ENCODE measurements around the gene BATF.

BATF gene

DNA sequence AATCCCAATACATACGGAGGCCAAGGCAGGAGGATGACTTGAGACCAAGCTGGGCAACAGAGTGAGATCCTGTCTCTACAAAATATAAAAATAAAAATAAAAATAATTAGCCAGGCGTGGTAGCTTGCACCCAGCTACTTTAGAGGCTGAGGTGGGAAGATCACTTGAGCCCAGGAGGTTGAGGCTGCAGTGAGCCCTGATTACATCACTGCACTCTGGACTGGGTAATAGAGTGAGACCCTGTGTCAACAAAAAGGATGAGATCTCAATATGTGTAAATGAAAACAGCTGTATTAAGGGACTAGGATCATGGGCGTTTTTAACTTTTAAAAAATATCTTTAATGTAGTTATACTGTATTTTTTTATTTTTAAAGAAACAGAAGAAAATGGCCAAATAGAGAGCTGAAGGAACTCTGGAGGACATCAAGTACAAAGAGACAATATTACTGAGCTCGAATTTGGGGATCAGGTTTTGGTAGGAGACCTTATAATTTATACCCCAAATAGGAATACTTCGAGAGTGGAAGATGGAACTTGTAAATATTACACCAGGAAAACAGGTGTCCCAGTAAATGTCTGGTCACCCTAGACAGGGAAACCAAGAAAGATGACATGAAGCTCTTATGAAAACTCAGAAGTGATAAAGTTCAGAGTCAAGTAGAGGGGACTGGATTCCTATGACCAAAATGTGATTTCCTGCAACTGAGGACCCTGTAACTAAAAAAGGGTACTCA lies 13.1 kb downstream of the BATF start:
- DNase-seq = no peak

DNA sequence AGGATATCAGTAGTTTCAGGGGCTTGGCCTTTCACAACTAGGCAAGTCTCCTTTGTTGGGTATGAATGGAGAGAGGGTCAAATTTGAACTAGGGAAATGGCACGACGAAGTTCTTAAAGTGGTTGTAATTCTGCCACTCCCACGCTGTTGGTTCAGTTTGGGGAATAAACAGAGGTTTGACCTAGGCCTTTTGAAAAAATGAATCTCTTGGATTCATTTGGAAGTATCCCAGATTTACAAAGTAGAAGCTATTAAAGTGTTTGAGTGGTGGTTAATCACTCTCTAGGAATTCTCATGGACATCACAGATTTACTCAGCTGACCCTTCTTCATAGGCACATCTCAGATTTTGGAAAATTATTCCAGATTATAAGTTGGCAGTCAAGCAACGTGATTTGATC lies 14.8 kb downstream of the BATF start:
- DNase-seq = no peak

DNA sequence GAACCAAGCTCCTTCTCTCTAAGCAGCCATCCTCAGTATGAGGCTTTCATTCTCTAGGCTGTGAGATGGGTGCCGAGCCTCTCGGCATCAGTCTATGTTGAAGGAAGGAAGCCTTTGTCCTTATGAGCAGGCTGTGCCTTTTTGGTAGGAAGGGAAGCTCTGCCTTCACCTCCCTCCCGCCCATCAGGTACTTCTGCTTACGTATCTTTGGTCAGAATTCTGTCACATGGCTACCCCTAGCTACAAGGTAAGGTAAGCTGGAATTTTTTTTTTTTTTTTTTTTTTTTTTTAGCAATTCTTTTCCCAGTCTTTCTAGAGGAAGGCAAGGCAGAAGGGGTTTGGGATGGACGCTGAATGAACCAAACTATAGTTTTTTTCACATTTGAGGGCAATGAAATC lies 16.9 kb downstream of the BATF start:
- no peak for DNase-seq

DNA sequence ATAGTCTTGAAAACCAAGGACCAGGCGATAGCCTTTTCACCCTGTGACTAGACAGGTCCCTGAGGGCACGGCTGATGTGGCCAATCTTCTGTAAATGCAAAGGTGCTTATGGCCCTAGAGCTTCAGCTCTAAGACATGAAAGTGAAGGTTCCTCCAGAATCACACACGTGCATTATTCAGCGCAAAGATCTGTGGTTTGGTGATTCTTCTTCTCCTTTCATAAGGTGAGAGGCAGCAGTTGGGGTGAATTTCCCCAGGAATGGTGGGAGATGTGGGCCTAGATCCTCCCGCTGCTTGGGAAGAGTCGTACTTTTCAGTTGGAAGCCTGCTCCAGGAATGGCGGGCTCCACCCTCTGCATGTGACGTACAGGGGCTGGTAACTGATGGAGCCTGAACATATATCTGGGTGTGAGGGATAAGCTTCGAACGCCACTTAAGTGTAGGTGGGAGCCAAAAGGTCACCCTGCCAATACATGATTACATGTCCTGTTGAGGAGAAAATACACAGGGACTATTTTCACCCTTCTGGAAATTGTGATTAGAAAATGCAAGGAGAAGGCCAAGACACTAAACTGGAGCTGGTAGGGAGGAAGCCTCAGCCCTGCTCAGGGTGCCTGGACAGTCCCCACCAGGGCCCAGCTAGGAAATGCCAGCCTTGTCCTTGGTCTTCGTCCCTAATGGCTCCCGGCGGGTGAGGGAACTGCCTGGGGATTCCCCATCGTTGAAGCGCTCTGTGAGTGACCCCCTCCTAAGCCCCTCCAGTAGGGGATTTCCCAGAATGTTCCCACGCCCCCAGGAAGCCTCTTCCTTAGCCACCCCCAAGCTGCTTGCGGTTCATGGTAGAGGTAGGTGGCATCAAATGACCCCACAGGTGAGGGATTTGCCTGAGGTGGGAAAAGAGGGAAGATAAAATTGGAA lies 17.6 kb downstream of the BATF start:
- no peak for DNase-seq

DNA sequence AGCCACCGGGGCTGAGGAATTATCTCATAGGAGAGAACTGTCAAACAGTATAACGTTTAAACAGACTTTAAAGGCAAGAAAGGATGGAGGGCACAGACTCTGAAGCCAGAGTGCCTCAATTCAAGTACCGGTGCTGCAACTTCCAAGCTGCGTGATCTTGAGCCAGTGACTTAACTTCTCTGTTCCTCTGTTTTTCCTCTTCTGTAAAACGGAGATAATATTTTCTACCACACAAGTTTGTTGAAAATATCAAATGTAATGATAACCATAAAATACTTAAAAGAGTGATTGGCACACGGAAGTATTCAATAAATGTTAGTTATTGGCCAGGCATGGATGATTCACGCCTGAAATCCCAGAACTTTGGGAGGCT lies 18.2 kb downstream of the BATF start:
- no peak for DNase-seq

DNA sequence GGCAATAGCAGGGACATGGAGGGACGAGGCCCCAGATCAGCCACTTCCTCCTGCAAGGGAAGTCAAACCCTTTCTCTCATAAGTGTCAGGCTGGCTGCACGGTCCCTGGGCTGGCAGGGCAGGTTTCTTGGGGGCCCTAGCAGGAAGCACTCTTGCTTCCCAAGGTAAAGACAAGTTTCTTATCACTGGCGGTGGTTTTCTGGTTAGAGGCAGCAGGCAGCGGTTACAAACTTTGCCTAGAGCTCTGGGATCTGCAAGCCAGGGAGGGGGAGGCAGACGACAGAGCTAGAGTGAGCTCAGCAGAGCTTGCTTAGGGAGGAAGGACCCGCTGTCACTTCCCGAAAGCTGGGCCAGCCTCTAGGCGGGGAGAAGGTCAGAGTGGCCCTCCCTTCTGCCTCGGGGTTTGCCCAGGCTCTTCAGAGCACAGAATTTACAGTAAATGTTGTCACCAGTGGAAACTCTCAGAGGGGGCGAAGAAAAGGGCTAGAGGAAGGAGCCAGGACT lies 20.4 kb downstream of the BATF start:
- DNase-seq = no peak

DNA sequence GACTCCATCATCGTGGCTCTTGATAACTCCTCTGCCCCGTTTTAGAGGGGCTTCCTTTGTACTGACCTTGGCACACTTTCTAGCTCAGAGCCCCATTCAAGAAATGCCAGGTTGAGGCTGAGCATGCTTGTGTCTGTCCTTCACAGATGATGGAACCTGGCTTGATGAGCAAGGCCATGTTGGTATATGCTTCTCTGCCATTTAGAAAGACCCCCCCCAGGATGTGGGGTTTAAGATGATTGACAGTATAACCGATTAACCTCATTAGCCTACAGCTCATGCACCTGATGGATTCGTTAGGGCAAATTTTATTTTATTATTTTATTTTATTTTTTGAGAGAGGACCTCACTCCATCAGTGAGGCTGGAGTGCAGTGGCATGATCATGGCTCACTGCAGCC lies 21.0 kb downstream of the BATF start:
- no peak for DNase-seq

DNA sequence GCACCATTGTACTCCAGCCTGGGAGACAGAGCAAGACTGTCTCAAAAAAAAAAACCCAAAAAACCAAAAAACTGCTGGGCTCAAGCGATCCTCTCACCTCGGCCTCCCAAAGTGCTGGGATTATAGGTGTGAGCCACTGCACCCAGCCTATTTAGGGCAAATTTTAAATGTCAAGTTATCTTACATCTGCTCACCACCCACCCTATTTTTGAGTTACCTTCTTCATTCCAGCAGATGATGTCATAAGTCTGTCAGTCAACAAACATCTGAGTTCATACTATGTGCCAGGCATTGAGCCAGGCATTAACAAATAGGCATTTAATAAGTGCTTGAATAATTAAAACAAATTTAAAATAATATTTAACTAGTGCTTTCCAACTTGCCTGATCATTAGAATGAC lies 21.5 kb downstream of the BATF start:
- DNase-seq = no peak

DNA sequence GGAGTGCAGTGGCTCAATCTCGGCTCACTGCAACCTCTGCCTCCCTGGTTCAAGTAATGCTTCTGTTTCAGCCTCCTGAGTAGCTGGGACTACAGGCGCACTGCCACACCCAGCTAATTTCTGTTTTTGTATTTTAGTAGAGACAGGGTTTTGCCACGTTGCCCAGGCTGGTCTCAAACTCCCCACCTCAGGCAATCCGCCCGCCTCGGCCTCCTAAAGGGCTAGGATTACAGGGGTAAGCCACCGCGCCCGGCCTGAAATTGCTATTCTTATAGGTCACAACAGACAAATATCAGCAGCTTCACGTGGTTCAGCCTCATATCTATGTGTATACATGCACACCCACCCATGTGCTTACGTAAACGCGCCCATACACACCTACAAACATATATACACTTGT lies 23.6 kb downstream of the BATF start:
- no peak for DNase-seq

DNA sequence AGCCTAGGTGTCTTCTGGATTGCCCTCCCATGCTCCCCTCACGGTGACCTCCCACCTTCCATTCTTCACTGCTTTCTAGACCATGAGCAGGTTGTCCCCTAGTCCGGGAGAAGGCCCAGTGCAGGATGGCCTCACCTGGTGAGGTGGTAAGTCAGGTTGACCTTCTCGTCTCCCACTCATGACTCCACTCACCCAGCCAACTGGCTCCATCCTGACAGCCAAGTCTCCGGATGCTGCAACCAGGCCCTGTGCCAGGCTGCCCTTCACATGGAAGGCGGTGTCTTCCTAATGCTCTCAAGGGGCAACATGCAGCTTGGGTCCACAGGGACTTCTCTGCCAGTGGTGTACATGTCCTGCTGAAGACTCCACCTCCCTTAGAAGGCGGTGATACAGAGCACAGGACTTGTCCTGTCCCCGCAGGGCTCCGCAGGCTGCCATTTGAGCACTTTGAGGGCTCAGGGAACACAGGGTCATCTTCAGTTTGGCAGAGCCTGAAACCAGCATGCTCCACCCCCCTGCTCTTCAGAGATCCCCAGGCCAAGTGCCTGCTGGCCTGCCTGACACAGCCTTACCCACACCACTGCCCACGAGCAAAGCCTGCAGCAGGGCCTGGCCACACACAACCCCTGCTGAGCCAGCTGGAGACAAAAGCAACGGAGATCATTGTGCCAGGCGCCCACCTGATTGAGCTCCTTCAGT lies 25.4 kb downstream of the BATF start:
- no peak for DNase-seq

DNA sequence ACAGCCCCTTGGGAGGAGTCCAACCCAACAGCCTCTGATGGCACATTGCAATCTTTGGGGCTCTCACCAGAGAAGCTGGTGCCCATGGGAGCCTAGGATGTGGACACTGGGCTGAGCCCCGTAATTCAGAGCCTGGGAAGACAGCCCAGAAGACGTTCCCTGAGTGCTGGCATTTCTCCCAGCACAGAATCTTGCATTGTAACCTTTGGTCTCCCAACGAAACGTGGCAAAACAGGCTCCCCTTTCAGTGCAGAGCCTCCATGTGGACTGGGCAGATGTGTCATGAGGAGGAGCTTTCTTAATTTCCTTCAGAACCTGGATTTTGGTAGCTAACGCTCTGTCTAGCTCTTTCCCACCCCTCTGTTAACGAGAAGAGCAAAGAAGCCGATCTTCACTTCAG lies 26.3 kb downstream of the BATF start:
- no peak for DNase-seq

DNA sequence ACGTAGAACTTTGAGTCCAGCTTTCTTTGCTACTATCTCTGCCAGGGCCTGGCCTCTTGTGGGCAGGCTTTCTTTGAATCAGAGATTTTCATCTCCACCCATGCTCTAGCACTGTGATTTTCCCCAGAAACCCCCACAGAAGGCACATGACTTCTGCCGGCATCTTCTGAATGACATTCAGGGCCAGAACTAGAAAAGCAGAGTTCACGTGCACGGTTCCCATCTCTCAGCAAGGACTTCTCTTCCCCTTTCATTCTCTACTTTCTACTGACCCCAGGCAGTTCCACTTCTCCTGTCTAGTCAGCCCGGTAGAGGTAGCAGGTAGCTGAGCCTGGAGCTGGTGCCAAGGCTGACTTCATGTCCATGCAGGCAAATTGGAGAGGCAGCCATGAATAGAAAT lies 26.9 kb downstream of the BATF start:
- no peak for DNase-seq

DNA sequence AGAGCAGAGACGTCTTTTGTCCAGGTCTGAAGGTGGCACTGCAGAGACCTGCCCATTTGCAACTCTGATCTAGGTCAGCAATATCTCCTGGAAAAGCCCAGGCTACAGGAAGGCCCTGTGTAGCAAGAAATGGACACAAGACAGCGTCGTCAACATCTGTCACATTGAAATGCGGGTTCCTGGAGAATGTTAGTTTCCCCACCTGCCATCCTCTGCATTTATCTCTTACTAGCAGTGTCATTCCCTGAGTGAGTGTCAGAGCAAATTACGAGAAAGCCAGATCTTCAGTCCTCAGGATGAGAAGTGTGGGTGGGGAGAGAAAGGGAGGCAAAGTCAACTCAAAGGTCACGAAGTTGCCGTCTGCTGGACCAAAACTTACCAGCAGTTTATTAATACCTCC lies 28.8 kb downstream of the BATF start:
- DNase-seq = no peak

DNA sequence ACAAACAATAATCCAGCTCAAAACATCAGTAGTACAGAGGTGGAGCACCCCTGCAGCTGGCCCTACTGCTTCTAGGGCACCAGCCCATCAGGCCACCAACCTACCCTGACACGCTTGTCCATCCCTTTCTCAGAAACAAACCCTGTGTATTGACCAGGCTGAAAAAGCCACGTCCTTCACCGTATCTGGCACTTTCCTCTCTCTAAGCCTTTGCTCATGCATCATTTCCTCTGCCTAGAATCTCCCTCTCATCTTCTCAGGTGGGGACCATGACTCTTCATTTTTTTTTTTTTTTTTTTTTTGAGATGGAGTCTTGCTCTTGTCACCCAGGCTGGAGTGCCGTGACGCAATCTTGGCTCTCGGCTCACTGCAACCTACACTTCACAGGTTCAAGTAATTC lies 30.9 kb downstream of the BATF start:
- DNase-seq = no peak

DNA sequence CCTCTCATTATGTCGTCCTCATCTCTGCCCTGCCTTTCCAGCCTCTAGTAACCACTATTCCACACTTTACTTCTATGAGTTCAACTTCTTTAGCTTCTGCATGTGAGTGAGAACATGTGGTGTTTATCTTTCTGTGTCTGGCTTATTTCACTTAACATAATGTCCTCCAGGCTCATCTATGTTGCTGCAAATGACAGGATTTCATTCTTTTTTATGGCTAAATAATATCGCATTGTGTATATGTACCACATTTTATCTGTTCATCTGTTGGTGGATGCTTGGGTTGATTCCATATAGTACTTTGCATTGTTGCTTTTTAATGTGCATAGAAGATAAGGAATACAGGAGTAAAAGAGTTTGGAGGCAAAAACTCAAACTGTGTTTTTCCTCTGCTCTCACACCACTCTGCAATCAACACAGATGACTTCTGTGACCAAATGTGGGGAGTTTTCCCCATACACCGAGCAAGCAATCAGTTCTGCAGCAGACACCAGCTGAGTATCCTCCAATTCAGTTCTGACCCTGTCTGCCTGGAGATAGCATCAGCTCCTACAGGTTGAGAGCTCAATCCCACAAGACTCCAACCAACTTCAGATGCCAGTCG lies 31.6 kb downstream of the BATF start:
- DNase-seq = no peak

DNA sequence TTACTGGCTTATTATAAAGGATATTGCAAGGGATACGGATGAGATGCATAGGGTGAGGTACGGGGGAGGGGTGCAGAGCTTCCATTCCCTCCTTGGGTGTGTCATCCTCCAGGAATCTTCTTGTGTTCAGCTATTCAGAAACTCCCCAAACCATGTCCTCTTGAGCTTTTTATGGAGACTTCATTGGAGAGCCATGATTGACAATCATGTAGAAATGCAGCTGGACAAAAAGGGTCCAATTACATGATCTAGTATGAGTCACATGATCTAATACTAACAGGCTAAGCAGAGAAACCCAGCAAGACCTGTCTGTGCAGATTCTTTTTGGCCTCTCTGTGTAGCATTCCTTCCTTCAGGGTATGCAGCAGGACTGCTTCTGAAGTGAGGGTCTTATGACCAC lies 32.2 kb downstream of the BATF start:
- no peak for DNase-seq

DNA sequence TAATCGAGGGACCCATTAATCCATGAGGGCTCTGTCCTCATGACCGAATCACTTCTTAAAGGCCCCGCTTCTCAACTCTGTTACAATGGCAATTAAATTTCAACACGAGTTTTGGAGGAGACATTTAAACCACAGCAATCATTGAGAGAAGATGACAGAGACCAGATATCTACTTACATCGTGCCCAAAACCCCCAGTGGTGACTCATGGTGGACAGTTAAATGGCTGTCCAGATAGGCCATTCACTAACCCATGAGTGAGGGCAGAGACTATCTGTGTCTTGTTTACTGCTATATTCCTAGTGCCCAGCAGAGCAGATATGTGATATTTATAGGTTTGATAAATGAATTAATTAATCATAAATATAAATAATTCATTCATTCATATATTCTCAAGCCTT lies 36.2 kb downstream of the BATF start:
- DNase-seq = no peak

DNA sequence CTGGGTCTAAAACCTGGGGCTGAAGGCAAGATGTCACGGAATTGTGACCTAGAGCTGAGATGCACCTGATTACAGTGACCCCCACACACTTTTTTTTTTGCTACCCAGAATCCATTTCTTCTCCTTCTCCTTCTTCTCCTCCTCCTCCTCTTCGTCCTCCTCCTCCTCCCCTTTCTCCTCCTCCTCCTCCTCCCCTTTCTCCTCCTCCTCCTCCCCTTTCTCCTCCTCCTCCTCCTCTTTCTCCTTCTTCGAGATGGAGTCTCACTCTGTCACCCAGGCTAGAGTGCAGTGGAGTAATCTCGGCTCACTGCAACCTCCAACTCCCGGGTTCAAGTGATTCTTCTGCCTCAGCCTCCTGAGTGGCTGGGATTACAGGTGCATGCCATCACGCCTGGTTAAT lies 36.8 kb downstream of the BATF start:
- no peak for DNase-seq

DNA sequence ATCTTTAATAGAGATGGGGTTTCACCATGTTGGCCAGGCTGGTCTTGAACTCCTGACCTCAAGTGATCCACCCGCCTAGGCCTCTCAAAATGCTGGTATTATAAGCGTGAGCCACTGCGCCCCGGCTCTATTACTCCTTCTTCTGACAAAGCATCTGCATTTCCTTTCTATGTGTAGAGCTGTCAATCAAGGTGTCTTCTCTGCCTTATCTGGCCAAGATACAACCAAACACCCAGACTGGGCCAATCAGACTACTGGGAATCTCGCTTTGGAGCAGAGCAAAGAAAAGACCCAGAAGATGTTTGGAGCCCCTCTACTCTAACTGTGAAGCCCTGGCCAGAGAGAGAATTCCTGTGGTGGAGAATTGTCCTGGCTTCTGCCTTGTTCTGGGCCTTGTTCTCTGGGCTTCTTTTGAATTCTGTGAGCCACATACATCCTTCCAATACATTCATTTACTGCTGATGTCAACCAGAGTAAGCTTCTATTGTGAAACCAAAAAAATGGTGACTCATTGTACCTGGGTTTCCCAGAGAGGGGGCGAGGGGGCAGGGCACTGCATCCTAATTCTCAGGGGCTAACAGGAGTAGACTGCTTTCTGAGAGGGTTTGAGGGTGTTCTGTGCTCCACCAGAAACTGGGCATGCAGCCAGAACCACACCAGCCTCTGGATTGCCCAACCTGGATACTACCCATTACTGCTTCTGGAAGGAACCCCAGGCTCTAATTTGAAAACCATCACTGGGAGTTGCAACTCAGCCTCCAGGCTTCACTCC lies 37.4 kb downstream of the BATF start:
- peak; percentile 68 for DNase-seq

DNA sequence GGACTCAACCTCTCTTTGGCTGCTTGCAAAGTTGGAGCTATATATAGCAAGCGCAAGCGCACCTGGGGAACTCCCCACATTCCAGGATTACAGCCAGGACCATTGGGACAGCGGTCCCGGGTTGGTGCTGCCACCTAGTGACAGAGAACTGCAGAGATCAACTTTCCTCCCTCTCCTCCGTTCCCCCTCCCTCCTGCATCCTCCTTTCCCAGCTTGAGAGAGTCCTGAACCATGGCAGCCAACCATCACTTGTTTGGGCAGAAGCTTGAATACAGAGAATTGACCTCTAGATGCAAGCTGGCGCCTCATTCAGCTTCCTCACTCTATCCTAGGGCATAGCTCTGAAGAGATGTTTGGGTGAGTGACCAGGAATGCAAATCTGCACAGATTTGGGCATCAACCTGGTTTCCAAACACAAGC lies 38.8 kb downstream of the BATF start:
- peak; percentile 80 for DNase-seq

DNA sequence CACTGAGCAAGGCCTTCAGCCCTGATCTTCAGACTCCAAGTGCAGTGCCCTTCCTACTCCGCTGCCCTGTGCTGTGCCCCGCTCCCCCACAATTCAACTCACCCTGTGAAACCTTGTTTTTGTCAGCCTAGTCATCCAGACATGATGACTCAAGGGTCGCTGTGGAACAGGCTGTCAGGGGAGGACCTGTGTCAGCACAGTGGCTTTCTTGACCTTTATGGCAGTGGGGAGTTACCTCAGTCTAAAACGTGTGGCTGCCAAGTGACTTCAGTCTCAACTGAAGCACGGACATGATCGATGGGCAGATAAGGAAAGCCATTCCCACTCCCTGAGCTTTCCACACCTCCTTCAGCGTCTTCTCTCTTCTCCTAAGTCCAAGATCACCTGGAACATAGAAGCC lies 39.8 kb downstream of the BATF start:
- DNase-seq = no peak

DNA sequence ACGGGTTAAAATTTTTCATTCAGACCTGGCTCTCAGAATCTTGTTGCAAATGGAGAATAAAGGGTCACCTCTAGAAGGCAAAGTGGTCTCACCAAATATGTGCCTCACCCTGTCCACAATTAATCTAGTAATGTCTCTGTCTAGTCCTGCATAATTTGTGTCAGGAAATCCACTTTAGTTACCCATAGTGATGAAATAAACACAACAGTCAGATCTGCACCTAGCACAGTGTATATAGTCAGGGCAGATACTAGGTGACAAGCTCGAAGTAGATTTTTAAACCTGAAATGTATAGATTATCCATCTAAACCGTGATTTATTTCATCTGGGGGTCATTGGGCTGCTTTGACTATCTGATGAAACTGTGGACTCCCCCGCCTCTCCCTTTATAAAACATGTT lies 40.2 kb downstream of the BATF start:
- DNase-seq = no peak
